Adrenal gland (tissue), 12 donors: Measurements from ENCODE around the gene TP53I13. TPM values are rescaled to one million over a fixed set of nuclear protein-coding genes. Genes with fewer than 3 reads are reported as not detected.

Source experiments
- DNase-seq, 7 donors: peaks; one replicate each; pipeline ENCODE4 v3.0.0-alpha.2; 2019 to 2020
- H3K27ac ChIP-seq, 5 donors: fragments of 200-600 bp; sonication (generic) in 4 of 5; 1 replicate in 3 of 5; 2 replicates in 2 of 5; pipeline versions ENCODE4 v1.5.1 to v1.8.0; 2016 to 2020; ENCODE audit warnings: mild to moderate bottlenecking in 1 of 5
- H3K27me3 ChIP-seq: fragments of 200-600 bp; 2 replicates; pipeline ENCODE4 v1.8.0; 2021
- H3K36me3 ChIP-seq, 2 donors: fragments of 200-600 bp; replicated peaks in 1 of 2; 1 replicate in 1 of 2; 2 replicates in 1 of 2; pipeline versions ENCODE4 v1.5.1 to v1.8.0; 2018 to 2022
- H3K4me1 ChIP-seq, 2 donors: fragments of 200-600 bp; replicated peaks in 1 of 2; 1 replicate in 1 of 2; 2 replicates in 1 of 2; pipeline versions ENCODE4 v1.5.1 to v1.8.0; 2018 to 2021
- H3K4me3 ChIP-seq, 4 donors: fragments of 200-600 bp; sonication (generic) in 3 of 4; one replicate each; pipeline ENCODE4 v1.5.1; 2016 to 2018
- H3K9me3 ChIP-seq, 3 donors: fragments of 200-600 bp; sonication (generic) in 1 of 3; replicated peaks in 1 of 3; 1 replicate in 2 of 3; 2 replicates in 1 of 3; pipeline versions ENCODE4 v1.5.1 to v1.8.0; 2016 to 2021
- CTCF ChIP-seq, 6 experiments: fragments of 450-650 bp in 4 of 6; fragments of 200-600 bp in 2 of 6; sonication (generic) in 1 of 6; IDR thresholded peaks; 1 replicate in 5 of 6; 2 replicates in 1 of 6; pipeline versions ENCODE4 v1.5.1 to v1.8.0; 2016 to 2021; ENCODE audit warnings: antibody characterized with exemption in 6 of 6, mild to moderate bottlenecking in 2 of 6, moderate library complexity in 1 of 6
- POLR2A ChIP-seq, 2 donors: fragments of 450-650 bp; IDR thresholded peaks; one replicate each; pipeline ENCODE4 v1.6.1; 2017; ENCODE audit warnings: antibody characterized with exemption in 2 of 2, mild to moderate bottlenecking in 2 of 2, moderate library complexity in 1 of 2
- WGBS, 4 donors: extraction: QIAGEN DNeasy Blood & Tissue Kit in 2 of 4; methylation state at CpG; one replicate each; pipeline versions ENCODE4 v1.1.5 to v1.1.7; 2013 to 2017; 5-methylcytosine and 5-hydroxymethylcytosine counted together
- intact Hi-C, 2 donors: fragments of 100-400 bp; cut with DNase I; formaldehyde crosslinking; loops; one replicate each; pipeline versions ENCODE4 v1.14.1 to v1.15.0; 2022 to 2023
- polyA plus RNA-seq, 3 donors: library from polyadenylated mRNA; stranded (reverse); fragments of 200-250 nt in 2 of 3; fragments of 350-450 nt in 1 of 3; fragmentation: Illumina TruSeq in 1 of 3; extraction: RNeasy Lipid Tissue Mini Kit (QIAGEN cat#74804) in 1 of 3; gene quantifications; one replicate each; pipeline ENCODE4 v1.2.3, GENCODE V29; 2013 to 2014
- total RNA-seq, 9 donors: library from RNA; depleted of rRNA in 4 of 9; stranded (reverse); fragments of >200 nt in 4 of 9; fragments of 120-200 nt in 1 of 9; fragmentation: NEBNext Ultra II Directional in 1 of 9; extraction: Animal tissue kit (Norgen Biotek cat#: 25700) in 1 of 9; gene quantifications; one replicate each; pipeline versions ENCODE4 v1.1.0 to v1.2.4, GENCODE V29; 2013 to 2023
- donor health status: healthy with polysubstance abuse.
- donor health status: Bipolar disorder and iron deficiency.
- donor health status: DM: yes; HTN: yes; CAD: no.
- donor health status: DM: no; HTN: no; CAD: no.
- donor health status: DM: no; HTN: no; CAD: no.
- donor health status: DM: yes; HTN: yes; CAD: no.

TP53I13 gene
- total and polyA plus RNA-seq, 12 donors: 4.2 to 163 (median 45.2) TPM

GRCh38 chr17:29612094-29612403 lies 43.5 kb downstream of the TP53I13 start:
- no peak overlapping the region for H3K27ac ChIP-seq
- WGBS, 4 donors: 87 to 97% (median 94%) methylated on average over 10 to 12 of the region's 12 CpGs; no CpG with 5 or more reads in 1 of the 4 donors
- H3K4me3 ChIP-seq: no peak overlapping the region
- H3K36me3 ChIP-seq: no peaks in the 10 kb centered on the region
- intact Hi-C loops: loop anchor here in 1 of 2 donors (5.0 kb wide), 1 partner anchor 35 kb away; no protein-coding TSS in a partner anchor
- no peaks in the 10 kb centered on the region for H3K27me3 ChIP-seq
- H3K4me1 ChIP-seq: peaks cover 19 to 40% of the 10 kb centered on the region in 2 donors
- no peaks in the 10 kb centered on the region for H3K9me3 ChIP-seq
- TF ChIP-seq POLR2A (IDR thresholded peaks at IDR 0.05): no peak
- TF ChIP-seq CTCF (IDR thresholded peaks at IDR 0.05): no peak
- DNase-seq: no peak

GRCh38 chr17:29612404-29613280 lies 44.1 kb downstream of the TP53I13 start:
- intact Hi-C loops: loop anchor here in 1 of 2 donors (5.0 kb wide), 1 partner anchor 35 kb away; no protein-coding TSS in a partner anchor

GRCh38 chr17:29613352-29613837 lies 44.9 kb downstream of the TP53I13 start:
- peak overlapping the region in 2 of 5 donors; percentile 28 to 41 for H3K27ac ChIP-seq
- H3K9me3 ChIP-seq: no peaks in the 10 kb centered on the region
- no peaks in the 10 kb centered on the region for H3K36me3 ChIP-seq
- peak; percentile 94 to 98 (median 96) for DNase-seq
- H3K4me3 ChIP-seq: peak overlapping the region in 1 of 4 donors; percentile 38
- no peaks in the 10 kb centered on the region for H3K27me3 ChIP-seq
- intact Hi-C loops: loop anchor here in 1 of 2 donors (5.0 kb wide), 1 partner anchor 36 kb away; no protein-coding TSS in a partner anchor
- WGBS, 4 donors: 1 to 3% (median 2%) methylated on average over 6 to 50 of the region's 50 CpGs
- TF ChIP-seq POLR2A (IDR thresholded peaks at IDR 0.05) (no peak), CTCF (IDR thresholded peaks at IDR 0.05) (peak; percentile 50 to 94 (median 80))
- peaks cover 26 to 53% of the 10 kb centered on the region in 2 donors for H3K4me1 ChIP-seq

More at GRCh38 chr17:29612404-29613280, 44.1 kb downstream of the TP53I13 start:
- 39 to 91% (median 54%) methylated on average over 12 to 85 of the region's 85 CpGs for WGBS, 4 donors
- Histone ChIP-seq H3K27me3 (no peaks in the 10 kb centered on the region), H3K36me3 (no peaks in the 10 kb centered on the region), H3K9me3 (no peaks in the 10 kb centered on the region), H3K27ac (peak overlapping the region in 2 of 5 donors; percentile 28 to 41), H3K4me1 (peaks cover 25 to 46% of the 10 kb centered on the region in 2 donors), H3K4me3 (peak overlapping the region in 1 of 4 donors; percentile 38)
- DNase-seq: peak in 1 of 7 donors; percentile 38
- TF ChIP-seq POLR2A (IDR thresholded peaks at IDR 0.05) (no peak), CTCF (IDR thresholded peaks at IDR 0.05) (no peak)

- Histone ChIP-seq H3K27me3 (no peaks in the 10 kb centered on the region), H3K4me3 (peak overlapping the region in 1 of 4 donors; percentile 38), H3K9me3 (no peaks in the 10 kb centered on the region), H3K36me3 (no peaks in the 10 kb centered on the region), H3K4me1 (peaks cover 26 to 53% of the 10 kb centered on the region in 2 donors), H3K27ac (no peak overlapping the region)
- WGBS, 4 donors: 19 to 30% (median 21%) methylated on average over 12 to 13 of the region's 13 CpGs
- TF ChIP-seq CTCF (IDR thresholded peaks at IDR 0.05): no peak
- no peak for TF ChIP-seq POLR2A (IDR thresholded peaks at IDR 0.05)
- DNase-seq: peak in 1 of 7 donors; percentile 48
- intact Hi-C loops: loop anchor here in 1 of 2 donors (5.0 kb wide), 1 partner anchor 37 kb away; no protein-coding TSS in a partner anchor
Observed at GRCh38 chr17:29613856-29614255, 45.4 kb downstream of the TP53I13 start.
